HL-60/S4 treated with phorbol 12-myristate 13-acetate at 8.2 ng/mL for 4 days and 3 days (cell line): ENCODE results near the gene ADH1A.
"Not testable (repeated sequence)": the region's sequence is repeated elsewhere in the genome, so short reads cannot be mapped to it uniquely, and the experiment has no call there.

Experiments
- in situ Hi-C: fragments of 300-500 bp; cut with MboI; formaldehyde crosslinking; loops from 2 replicates; pipeline ENCODE4 v1.15.0; 2022; ENCODE audit warnings: low sequenced_read_pairs

Gene ADH1A

DNA sequence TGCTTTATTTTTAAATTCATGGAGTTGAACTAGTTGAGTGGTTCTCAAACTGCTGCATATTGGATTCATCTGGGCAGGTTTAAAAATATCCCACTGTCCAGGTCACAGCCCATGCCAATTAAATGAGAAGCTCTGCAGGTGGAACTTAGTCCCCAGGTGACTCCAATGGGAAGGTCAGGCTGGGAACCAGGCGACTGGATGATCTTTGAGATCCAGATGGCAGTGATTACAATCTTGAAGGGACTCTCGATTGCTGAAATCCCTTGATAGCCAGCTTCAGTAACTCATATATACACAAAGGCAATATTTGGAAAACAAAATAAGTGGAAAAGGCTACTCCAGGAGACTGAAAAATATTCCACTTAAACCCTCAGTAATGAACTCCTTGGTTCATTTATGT, 8.1 kb downstream of the ADH1A start:
- in situ Hi-C loops, result no loop called here

DNA sequence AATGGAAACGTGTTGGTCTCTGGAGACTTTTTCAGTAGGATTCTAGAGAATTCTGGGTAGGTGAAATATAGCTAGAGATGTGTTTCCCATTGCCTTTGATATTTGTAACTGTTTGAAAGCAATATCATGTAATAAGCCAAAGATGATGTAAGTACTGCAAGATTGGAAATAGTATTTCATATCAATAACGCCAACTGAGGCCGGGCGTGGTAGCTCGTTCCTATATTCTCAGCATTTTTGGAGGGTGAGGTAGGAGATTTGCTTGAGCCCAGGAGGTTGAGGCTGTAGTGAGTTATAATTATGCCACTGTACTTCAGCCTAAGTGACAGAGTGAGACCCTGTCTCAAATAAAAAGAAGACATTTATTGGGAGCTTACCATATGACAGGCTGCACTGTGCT, 9.5 kb downstream of the ADH1A start:
- in situ Hi-C loops, result no loop called here

DNA sequence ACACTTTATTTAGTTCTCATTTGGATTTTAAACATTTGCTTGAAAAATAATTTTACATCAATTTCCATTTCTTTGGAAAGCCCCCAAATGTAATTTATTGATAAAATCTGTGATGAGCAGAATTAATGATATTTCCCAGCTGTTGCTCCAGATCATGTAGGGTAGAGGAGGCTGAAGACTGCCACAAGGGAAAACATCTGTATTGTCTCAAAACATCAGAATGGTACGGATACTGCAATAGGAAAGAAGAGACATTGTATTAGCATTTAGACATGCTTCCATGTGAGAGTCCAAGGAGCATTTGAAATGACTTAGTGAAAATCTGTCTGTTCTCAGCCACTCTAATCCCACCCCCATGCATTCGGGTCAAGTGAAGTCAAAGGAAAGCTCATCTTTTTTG, 14.4 kb downstream of the ADH1A start:
- in situ Hi-C loops, result no loop called here

DNA sequence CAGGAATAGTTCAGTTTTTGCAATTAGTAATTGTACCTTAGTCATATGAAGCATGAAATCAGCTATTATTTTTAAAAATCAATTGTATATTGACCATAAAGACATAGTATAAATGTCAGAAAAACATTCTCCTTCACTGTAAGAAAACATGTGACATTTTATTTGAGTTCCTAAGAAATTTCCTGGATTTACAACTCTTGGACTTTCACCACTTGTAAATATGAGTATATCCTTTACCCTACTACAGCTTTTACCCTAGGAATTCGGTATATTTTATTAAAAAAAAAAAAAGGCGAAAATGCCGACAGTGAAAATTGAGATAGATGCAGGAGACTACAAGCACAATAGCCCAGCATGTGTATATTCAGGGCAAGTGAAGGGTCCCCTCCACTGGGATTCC, 14.9 kb downstream of the ADH1A start:
- in situ Hi-C loops, result no loop called here

DNA sequence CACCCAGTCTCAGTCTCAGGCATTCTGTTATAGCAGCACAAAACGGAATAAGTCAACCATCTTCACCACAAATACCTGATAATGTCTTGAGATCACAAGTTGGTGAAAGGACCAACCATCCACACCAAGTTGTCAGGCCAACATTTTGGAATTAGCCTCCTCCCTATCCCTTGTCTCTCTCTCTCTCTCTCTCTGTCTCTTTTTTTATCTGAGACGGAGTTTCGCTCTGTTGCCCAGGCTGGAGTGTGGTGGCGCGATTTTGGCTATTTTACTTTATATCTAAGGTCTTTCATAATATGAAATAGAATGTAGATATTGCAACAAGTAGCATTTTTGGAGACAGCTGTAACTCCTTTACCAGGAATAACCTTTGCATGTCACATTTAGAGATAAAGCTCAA, 15.7 kb downstream of the ADH1A start:
- in situ Hi-C loops, result no loop called here

DNA sequence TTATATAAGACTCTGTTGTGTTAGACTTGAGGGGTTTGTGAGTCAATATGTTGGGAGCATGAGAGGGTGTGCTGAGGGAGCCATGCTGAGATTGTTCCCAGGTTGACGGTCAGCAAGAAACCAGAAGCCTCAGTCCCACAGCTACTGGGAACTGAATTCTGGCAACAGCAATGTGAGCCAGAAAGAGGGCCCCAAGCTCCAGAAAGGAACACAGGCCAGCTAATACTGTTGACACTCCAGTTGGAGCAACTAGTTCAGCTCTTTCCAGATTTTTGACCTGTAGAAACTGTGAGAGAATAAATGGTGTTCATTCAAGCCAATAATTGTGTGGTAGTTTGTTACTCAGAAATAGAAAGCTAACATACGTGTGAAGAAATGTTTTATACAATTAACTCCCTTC, 17.1 kb downstream of the ADH1A start:
- in situ Hi-C loops, result no loop called here

DNA sequence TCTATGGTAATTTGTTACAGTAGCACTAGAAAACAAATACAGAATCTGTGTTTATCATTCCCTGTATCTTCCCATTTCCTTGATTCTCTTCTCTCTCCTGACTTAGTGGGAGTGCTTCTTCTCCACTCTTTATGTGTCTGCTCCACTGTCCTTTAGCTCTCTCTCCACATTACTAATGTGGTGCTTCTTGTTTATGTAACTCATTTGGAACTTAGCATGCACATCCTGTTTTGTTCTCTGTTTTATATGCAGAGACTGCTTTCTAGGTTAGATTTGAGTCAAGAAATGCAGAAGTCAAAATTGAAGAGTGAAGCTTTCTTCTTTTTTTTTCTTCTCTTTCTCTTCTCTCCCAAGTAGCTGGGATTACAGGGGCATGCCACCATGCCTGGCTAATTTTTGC, 25.9 kb downstream of the ADH1A start:
- in situ Hi-C loops, result no loop called here

DNA sequence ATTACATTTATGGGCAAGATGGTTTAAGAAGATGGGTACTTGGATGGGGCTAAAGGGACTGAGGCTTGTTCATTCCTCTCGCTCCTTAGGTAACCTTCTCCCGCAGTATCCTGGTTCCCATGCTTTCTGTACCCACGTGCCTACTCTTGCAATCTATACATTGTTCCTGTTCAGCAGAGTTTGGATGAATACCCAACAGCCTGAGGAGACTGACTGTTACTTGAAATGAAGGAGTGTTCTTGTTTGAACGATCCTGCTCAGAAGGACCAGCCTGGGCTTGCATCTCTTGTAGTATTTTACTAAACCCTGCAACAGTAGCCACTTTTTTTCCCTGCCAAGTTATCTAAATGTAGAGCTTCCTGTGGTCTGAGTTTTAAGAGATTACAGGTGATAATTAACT, 38.0 kb downstream of the ADH1A start:
- in situ Hi-C loops, result no loop called here

DNA sequence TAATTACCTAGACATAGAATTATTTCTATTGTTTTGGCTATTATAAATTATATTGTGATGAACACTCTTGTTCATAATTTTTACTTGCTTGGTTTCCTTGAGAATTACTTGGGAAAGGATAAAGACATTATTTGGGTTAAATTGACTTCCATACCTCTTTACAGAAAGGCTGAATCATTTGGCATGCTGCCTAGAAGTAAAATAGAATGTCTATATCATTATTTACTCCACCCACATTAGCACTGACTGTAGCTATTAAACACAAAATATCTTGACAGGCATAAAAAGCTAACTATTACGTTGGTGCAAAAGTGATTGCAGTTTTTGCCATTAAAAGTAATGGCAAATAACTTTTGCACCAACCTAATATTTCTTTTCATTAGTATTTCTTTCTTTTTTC, 42.1 kb downstream of the ADH1A start:
- in situ Hi-C loops, result no loop called here

DNA sequence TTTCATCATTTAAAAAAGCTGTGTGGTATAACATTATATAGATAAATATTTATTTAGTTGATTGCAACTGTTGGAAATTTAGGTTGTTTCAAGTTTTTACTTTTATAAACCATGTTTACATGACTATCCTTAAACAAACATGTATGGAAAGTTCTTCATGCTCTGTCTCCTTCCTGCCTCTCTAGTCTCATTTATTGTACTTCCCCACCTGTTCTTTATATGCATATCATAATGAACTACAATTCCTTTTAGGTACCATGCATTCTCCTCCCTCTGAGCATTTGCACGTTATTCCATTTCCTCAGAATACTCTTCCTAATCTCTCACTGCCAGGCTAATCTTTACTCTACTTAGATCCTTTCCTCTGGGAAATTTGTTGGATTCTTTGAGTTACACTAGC, 54.8 kb downstream of the ADH1A start:
- in situ Hi-C loops, result no loop called here

DNA sequence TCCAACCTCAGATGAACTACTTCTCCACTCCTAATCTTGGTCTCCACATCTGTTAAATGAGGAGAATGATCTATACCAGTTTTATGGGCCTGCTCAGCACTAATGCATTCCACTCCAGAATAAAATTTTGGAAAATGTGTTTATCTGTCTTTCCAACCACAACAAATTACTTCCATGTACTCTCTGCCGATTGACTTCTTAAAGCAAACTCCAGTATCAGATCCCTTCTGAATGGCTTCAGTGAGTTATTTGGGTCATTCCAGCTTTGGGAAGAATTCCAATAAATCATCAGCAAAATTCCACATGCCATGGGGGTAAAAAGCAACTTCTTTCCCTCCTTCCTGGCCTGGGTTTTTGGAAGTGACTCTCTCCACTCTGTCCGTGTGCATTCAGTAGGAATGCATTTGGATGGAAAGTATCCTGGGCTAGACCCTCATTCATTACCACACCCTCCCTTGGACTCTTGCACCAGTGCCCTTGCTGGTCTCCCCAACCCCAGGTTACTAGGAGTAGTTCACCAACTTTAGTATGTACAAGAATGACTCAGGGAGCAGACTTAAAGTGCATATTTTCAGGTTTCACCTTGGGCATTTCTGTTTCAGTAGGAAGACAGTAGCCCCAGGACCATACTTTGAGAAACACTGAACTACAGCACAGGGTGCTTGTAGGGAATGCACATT, 56.3 kb downstream of the ADH1A start:
- in situ Hi-C loops, result no loop called here

DNA sequence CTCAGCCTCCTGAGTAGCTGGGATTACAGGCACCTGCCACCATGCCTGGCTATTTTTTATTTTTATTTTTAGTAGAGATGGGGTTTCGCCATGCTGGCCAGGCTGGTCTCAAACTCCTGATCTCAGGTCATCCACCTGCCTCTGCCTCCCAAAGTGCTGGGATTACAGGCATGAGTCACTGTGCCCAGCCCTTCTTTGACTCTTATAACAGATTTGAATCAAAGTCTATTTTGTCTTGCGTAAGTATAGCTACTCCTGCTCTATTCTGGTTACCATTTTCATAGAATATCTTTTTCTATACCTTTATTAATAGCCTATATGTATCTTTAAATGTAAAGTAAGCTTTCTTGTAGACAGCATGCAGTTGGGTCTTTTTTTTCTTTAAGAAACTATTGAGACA, 57.4 kb downstream of the ADH1A start:
- in situ Hi-C loops, result not testable (repeated sequence)

DNA sequence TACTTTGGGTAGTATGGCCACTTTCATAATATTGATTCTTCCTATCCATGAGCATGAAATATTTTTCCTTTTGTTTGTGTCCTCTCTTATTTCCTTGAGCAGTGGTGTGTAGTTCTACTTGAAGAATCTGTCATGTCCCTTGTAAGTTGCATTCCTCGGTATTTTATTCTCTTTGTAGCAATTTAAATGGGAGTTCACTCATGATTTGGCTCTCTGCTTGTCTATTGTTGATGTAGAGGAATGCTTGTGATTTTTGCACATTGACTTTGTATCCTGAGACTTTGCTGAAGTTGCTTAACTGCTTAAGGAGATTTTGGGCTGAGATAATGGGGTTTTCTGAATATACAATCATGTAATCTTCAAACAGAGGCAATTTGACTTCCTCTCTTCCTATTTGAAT, 62.1 kb downstream of the ADH1A start:
- in situ Hi-C loops, result not testable (repeated sequence)

DNA sequence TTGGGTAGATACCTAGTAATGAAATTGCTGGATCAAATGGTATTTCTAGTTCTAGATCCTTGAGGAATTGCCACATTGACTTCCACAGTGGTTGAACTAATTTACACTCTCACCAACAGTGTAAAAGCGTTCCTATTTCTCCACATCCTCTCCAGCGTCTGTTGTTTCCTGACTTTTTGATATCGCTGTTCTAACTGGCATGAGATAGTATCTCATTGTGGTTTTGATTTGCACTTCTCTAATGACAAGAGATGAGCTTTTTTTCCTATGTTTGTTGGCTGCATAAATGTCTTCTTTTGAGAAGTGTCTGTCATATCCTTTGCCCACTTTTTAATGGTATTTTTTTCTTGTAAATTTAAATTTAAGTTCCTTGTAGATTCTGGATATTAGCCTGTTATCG, 63.1 kb downstream of the ADH1A start:
- in situ Hi-C loops, result not testable (repeated sequence)
